Measurements from ENCODE around the gene ZHX3. TPM values are rescaled to one million over a fixed set of nuclear protein-coding genes. Genes with fewer than 3 reads are reported as not detected.

Gene ZHX3
- total and polyA plus RNA-seq, 2 of the 13 experiments (the other 11 are each of a cell fraction or from before 2014, with no cell fraction given) = 8.4 to 11.7 TPM

- TF ChIP-seq ZMYM2 (CRISPR knock-in tag; IDR thresholded peaks at IDR 0.05) = 0 out of 2 replicates have a peak, but pooled peaks have one; percentile 62
- TF ChIP-seq, protein P1, sequence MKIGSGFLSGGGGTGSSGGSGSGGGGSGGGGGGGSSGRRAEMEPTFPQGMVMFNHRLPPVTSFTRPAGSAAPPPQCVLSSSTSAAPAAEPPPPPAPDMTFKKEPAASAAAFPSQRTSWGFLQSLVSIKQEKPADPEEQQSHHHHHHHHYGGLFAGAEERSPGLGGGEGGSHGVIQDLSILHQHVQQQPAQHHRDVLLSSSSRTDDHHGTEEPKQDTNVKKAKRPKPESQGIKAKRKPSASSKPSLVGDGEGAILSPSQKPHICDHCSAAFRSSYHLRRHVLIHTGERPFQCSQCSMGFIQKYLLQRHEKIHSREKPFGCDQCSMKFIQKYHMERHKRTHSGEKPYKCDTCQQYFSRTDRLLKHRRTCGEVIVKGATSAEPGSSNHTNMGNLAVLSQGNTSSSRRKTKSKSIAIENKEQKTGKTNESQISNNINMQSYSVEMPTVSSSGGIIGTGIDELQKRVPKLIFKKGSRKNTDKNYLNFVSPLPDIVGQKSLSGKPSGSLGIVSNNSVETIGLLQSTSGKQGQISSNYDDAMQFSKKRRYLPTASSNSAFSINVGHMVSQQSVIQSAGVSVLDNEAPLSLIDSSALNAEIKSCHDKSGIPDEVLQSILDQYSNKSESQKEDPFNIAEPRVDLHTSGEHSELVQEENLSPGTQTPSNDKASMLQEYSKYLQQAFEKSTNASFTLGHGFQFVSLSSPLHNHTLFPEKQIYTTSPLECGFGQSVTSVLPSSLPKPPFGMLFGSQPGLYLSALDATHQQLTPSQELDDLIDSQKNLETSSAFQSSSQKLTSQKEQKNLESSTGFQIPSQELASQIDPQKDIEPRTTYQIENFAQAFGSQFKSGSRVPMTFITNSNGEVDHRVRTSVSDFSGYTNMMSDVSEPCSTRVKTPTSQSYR (CRISPR knock-in tag; IDR thresholded peaks at IDR 0.05; ENCODE audit: borderline replicate concordance) = peak; percentile 30; the same call in 1 of the 2 replicates
- 0 out of 2 replicates have a peak, but pooled peaks have one; percentile 39 for TF ChIP-seq NFAT5 (CRISPR knock-in tag; IDR thresholded peaks at IDR 0.05)
- TF ChIP-seq NRL (CRISPR knock-in tag; IDR thresholded peaks at IDR 0.05; ENCODE audit: borderline replicate concordance) = no peak
- peak; percentile 65; the same call in 1 of the 2 replicates for TF ChIP-seq HOXA3 (CRISPR knock-in tag; IDR thresholded peaks at IDR 0.05)
- TF ChIP-seq, protein P2, sequence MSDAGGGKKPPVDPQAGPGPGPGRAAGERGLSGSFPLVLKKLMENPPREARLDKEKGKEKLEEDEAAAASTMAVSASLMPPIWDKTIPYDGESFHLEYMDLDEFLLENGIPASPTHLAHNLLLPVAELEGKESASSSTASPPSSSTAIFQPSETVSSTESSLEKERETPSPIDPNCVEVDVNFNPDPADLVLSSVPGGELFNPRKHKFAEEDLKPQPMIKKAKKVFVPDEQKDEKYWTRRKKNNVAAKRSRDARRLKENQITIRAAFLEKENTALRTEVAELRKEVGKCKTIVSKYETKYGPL (CRISPR knock-in tag; IDR thresholded peaks at IDR 0.05) = 0 out of 2 replicates have a peak, but pooled peaks have one; percentile 19
- 0 out of 2 replicates have a peak, but pooled peaks have one; percentile 61 for TF ChIP-seq TP53 (CRISPR knock-in tag; conservative IDR thresholded peaks at IDR 0.05)
- 0 out of 2 replicates have a peak, but pooled peaks have one; percentile 21 for TF ChIP-seq ZNF160 (CRISPR knock-in tag; IDR thresholded peaks at IDR 0.05)
- no peak for TF ChIP-seq FOXO4 (CRISPR knock-in tag; conservative IDR thresholded peaks at IDR 0.05)
- TF ChIP-seq TFAP4 (IDR thresholded peaks at IDR 0.05; ENCODE audit: borderline replicate concordance, low read depth) = peak; percentile 68; the same call in 1 of the 2 replicates
Measured at GRCh38 chr20:41140226-41141133, 177.1 kb downstream of the ZHX3 start (continued).
